ENCODE measurements around the gene RIN2.

The RIN2 gene

DNA sequence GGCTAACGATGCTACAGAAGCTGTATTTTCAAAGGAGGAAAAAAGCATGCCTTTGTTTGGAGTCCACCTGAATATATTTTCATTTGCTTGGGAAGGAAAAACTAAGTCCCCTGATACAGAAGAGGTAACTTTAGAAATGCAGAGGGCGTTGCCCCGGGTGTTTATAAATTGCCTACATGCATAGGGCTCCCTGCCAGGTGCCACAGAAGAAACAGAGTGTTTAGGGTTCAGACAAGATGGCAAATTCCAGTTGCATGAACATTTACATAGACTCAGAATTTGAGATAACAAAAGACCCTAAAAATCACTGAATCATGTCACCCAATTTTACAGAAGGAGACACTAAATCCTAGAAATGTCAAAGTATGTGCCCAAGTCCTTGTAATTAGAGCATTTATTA, 19.9 kb downstream of the RIN2 start:
- Histone ChIP-seq H3K4me1 (peaks cover 4% of the 10 kb centered on the region), H3K79me2 (peaks cover 2% of the 10 kb centered on the region), H3K9ac (no peak overlapping the region), H3K27me3 (ENCODE audit: control insufficient read depth, insufficient read depth, low read length) (no peaks in the 10 kb centered on the region), H3K4me2 (ENCODE audit: low read length) (peak overlapping the region; percentile 4), H3K9me3 (ENCODE audit: control insufficient read depth, low read length) (no peaks in the 10 kb centered on the region), H3K4me3 (ENCODE audit: low read depth, low read length) (no peak overlapping the region), H2AFZ (no peak overlapping the region), H3K27ac (no peak overlapping the region), H3K36me3 (ENCODE audit: control insufficient read depth, insufficient read depth, low read length) (no peaks in the 10 kb centered on the region)
- TF ChIP-seq, protein P1, sequence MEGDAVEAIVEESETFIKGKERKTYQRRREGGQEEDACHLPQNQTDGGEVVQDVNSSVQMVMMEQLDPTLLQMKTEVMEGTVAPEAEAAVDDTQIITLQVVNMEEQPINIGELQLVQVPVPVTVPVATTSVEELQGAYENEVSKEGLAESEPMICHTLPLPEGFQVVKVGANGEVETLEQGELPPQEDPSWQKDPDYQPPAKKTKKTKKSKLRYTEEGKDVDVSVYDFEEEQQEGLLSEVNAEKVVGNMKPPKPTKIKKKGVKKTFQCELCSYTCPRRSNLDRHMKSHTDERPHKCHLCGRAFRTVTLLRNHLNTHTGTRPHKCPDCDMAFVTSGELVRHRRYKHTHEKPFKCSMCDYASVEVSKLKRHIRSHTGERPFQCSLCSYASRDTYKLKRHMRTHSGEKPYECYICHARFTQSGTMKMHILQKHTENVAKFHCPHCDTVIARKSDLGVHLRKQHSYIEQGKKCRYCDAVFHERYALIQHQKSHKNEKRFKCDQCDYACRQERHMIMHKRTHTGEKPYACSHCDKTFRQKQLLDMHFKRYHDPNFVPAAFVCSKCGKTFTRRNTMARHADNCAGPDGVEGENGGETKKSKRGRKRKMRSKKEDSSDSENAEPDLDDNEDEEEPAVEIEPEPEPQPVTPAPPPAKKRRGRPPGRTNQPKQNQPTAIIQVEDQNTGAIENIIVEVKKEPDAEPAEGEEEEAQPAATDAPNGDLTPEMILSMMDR (IDR thresholded peaks at IDR 0.05), result no peak

DNA sequence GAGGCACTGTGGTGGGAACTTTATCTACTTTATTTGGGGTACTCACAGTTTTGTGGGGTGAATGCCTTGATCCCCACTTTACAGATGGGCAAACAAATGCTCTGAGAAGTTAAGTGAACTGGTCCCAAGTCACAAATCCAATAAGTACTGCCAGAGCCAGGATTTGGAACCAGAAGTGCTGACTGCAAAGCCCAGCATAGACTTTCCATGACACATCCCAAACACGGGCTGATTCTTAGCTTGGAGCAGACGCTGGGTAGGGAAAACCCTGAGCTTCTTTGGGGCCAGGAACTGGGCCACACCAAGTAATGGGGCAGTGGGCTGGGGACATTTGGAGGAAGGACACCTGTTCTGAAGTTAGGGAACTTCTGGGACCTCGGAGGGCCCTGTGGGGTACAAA, 20.3 kb downstream of the RIN2 start:
- Histone ChIP-seq H3K79me2 (peaks cover 2% of the 10 kb centered on the region), H3K36me3 (ENCODE audit: control insufficient read depth, insufficient read depth, low read length) (no peaks in the 10 kb centered on the region), H3K4me3 (ENCODE audit: low read depth, low read length) (no peak overlapping the region), H3K9ac (no peak overlapping the region), H2AFZ (no peak overlapping the region), H3K4me1 (peaks cover 4% of the 10 kb centered on the region), H3K27ac (no peak overlapping the region), H3K4me2 (ENCODE audit: low read length) (no peak overlapping the region), H3K27me3 (ENCODE audit: control insufficient read depth, insufficient read depth, low read length) (no peaks in the 10 kb centered on the region), H3K9me3 (ENCODE audit: control insufficient read depth, low read length) (no peaks in the 10 kb centered on the region)
- TF ChIP-seq, protein P1 (IDR thresholded peaks at IDR 0.05), result no peak

DNA sequence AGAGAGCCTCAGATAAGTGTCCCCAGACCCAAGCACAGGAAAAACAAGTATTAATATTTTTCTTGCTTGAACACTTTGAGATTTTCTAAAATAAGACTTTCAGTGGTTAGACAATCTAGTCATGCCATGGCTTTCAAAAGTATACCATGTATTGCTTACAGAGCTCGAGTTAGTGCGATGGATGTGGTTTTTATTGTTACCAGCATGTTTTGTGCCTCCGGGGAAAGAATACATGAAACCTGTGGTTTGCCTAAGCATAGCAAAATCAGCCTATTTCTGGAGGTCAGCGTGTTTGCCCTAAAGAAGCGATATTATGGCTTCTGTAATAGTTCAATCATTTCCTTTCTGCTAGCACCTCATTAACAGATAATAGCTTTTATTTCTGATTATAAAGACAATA, 21.6 kb downstream of the RIN2 start:
- Histone ChIP-seq H3K27ac (no peak overlapping the region), H3K27me3 (ENCODE audit: control insufficient read depth, insufficient read depth, low read length) (no peaks in the 10 kb centered on the region), H3K9ac (no peak overlapping the region), H3K9me3 (ENCODE audit: control insufficient read depth, low read length) (no peaks in the 10 kb centered on the region), H3K4me2 (ENCODE audit: low read length) (no peak overlapping the region), H3K36me3 (ENCODE audit: control insufficient read depth, insufficient read depth, low read length) (no peaks in the 10 kb centered on the region), H2AFZ (no peak overlapping the region), H3K4me1 (peaks cover 12% of the 10 kb centered on the region), H3K4me3 (ENCODE audit: low read depth, low read length) (no peak overlapping the region), H3K79me2 (peaks cover 2% of the 10 kb centered on the region)
- TF ChIP-seq, protein P1 (IDR thresholded peaks at IDR 0.05), result no peak

DNA sequence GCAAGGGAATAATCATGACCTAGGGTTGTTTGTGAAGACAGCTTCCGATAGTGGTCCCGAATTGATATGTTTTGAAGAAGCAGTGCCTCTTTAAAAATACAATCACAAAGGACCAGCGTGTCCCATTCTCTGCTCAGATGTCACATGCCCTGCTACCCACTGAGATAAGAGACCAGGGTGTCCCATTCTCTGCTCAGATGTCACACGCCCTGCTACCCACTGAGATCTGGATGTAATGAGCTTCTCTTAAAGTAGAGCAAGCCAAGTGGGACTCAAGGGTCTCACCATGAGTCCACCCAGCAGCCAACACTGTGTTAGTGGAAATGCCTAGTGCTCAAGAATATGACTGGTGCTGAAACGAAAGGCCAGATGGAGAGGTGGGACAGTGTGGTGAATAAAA, 22.2 kb downstream of the RIN2 start:
- Histone ChIP-seq H3K4me2 (ENCODE audit: low read length) (no peak overlapping the region), H3K27me3 (ENCODE audit: control insufficient read depth, insufficient read depth, low read length) (no peaks in the 10 kb centered on the region), H2AFZ (no peak overlapping the region), H3K27ac (no peak overlapping the region), H3K4me1 (peaks cover 19% of the 10 kb centered on the region), H3K9ac (no peak overlapping the region), H3K9me3 (ENCODE audit: control insufficient read depth, low read length) (no peaks in the 10 kb centered on the region), H3K4me3 (ENCODE audit: low read depth, low read length) (no peak overlapping the region), H3K36me3 (ENCODE audit: control insufficient read depth, insufficient read depth, low read length) (no peaks in the 10 kb centered on the region), H3K79me2 (peaks cover 2% of the 10 kb centered on the region)
- TF ChIP-seq, protein P1 (IDR thresholded peaks at IDR 0.05), result no peak

DNA sequence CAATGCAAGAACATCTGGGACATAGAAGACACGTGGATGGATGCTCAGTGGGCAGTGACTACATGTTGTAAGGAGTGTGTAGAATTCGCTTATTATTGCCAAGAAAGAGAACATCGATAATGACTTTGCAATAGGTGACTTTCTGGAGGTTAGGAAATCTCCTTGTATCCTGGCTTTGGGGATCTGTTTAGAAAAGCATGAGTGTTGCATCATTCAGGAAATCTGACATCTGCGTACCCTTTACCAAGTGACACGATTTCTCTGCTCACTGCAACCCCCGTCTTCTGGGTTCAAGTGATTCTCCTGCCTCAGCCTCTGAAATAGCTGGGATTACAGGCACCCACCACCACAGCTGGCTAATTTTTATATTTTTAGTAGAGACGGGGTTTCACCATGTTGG, 23.2 kb downstream of the RIN2 start:
- Histone ChIP-seq H3K27me3 (ENCODE audit: control insufficient read depth, insufficient read depth, low read length) (no peaks in the 10 kb centered on the region), H2AFZ (no peak overlapping the region), H3K4me3 (ENCODE audit: low read depth, low read length) (no peak overlapping the region), H3K27ac (no peak overlapping the region), H3K4me1 (peaks cover 19% of the 10 kb centered on the region), H3K79me2 (peaks cover 2% of the 10 kb centered on the region), H3K36me3 (ENCODE audit: control insufficient read depth, insufficient read depth, low read length) (no peaks in the 10 kb centered on the region), H3K9ac (no peak overlapping the region), H3K9me3 (ENCODE audit: control insufficient read depth, low read length) (no peaks in the 10 kb centered on the region), H3K4me2 (ENCODE audit: low read length) (no peak overlapping the region)
- TF ChIP-seq, protein P1 (IDR thresholded peaks at IDR 0.05), result no peak
